Stimulated activated CD8-positive, alpha-beta memory T cell treated with anti-CD3 and anti-CD28 coated beads, Interleukin-15, amount 100 ng/mL, for 24 hours (primary cell): ENCODE data around the gene WRAP53.

Experiments
- DNase-seq: peaks from one replicate; pipeline ENCODE4 v3.0.0-alpha.2; 2020; ENCODE audit warnings: low read depth

The WRAP53 gene

GRCh38 chr17:7709031-7709430 lies 20.8 kb downstream of the WRAP53 start:
- DNase-seq, result no peak

- no peak for DNase-seq
These were observed 22.0 kb downstream of the WRAP53 start for GRCh38 chr17:7710301-7710700.

GRCh38 chr17:7711051-7711755 lies 22.9 kb downstream of the WRAP53 start:
- DNase-seq, result no peak

GRCh38 chr17:7712111-7712771 lies 24.0 kb downstream of the WRAP53 start:
- DNase-seq, result no peak

- no peak for DNase-seq
These were observed 25.5 kb downstream of the WRAP53 start for GRCh38 chr17:7713782-7714181.

- DNase-seq, result no peak
These were observed 26.7 kb downstream of the WRAP53 start for GRCh38 chr17:7714721-7715594.

GRCh38 chr17:7715936-7716886 lies 27.9 kb downstream of the WRAP53 start:
- DNase-seq, result no peak

- peak; percentile 33 for DNase-seq
These were observed 28.9 kb downstream of the WRAP53 start, which contains the start of gene DNAH2 for GRCh38 chr17:7716901-7717755. DNAH2 (plus strand) TSS chr17:7717744; CDS start chr17:7719735, 1,991 bp downstream.

GRCh38 chr17:7717756-7718350 lies 29.6 kb downstream of the WRAP53 start:
- no peak for DNase-seq

GRCh38 chr17:7719661-7720060 lies 31.4 kb downstream of the WRAP53 start:
- DNase-seq, result no peak

- no peak for DNase-seq
These were observed 31.8 kb downstream of the WRAP53 start for GRCh38 chr17:7720125-7720524.

GRCh38 chr17:7721612-7722011 lies 33.3 kb downstream of the WRAP53 start:
- no peak for DNase-seq

- DNase-seq, result no peak
These were observed 39.6 kb downstream of the WRAP53 start for GRCh38 chr17:7727886-7728285.

GRCh38 chr17:7729816-7730215 lies 41.5 kb downstream of the WRAP53 start:
- no peak for DNase-seq

- DNase-seq, result no peak
These were observed 44.8 kb downstream of the WRAP53 start for GRCh38 chr17:7732981-7733539.

- no peak for DNase-seq
These were observed 49.3 kb downstream of the WRAP53 start for GRCh38 chr17:7737601-7738000.

GRCh38 chr17:7739746-7740145 lies 51.5 kb downstream of the WRAP53 start:
- DNase-seq, result no peak

- DNase-seq, result no peak
These were observed 52.3 kb downstream of the WRAP53 start for GRCh38 chr17:7740481-7741001.

- DNase-seq, result no peak
These were observed 54.5 kb downstream of the WRAP53 start for GRCh38 chr17:7742729-7743128.

- DNase-seq, result no peak
These were observed 56.1 kb downstream of the WRAP53 start for GRCh38 chr17:7744416-7744815.
